Transverse colon (tissue), 4 donors: ENCODE data around the gene GCC2. TPM values are rescaled to one million over a fixed set of nuclear protein-coding genes. Genes with fewer than 3 reads are reported as not detected.
"Not testable (repeated sequence)": the region's sequence is repeated elsewhere in the genome, so short reads cannot be mapped to it uniquely, and the experiment has no call there.

Experiments
- DNase-seq: peaks from one replicate; pipeline ENCODE4 v3.0.0-alpha.2; 2019
- H3K27ac ChIP-seq, 4 donors: fragments of 200-600 bp; sonication (generic); 2 replicates each; pipeline ENCODE4 v1.5.1; 2016 to 2018; ENCODE audit warnings: inconsistent platforms in 4 of 4
- H3K27me3 ChIP-seq: fragments of 200-600 bp; sonication (generic); 2 replicates; pipeline ENCODE4 v1.5.1; 2017; ENCODE audit warnings: inconsistent platforms
- H3K36me3 ChIP-seq, 4 donors: fragments of 200-600 bp; sonication (generic); 2 replicates each; pipeline ENCODE4 v1.5.1; 2017 to 2019; ENCODE audit warnings: inconsistent platforms in 4 of 4
- H3K4me1 ChIP-seq, 4 donors: fragments of 200-600 bp; sonication (generic); 2 replicates each; pipeline ENCODE4 v1.5.1; 2017 to 2020; ENCODE audit warnings: inconsistent platforms in 4 of 4
- H3K4me3 ChIP-seq, 4 donors: fragments of 200-600 bp; sonication (generic); 1 replicate in 1 of 4; 2 replicates in 3 of 4; pipeline versions ENCODE4 v1.5.1 to v1.6.1; 2017 to 2019; ENCODE audit warnings: inconsistent platforms in 4 of 4
- H3K9me3 ChIP-seq, 2 donors: fragments of 200-600 bp; sonication (generic); 2 replicates each; pipeline ENCODE4 v1.5.1; 2017 to 2019; ENCODE audit warnings: inconsistent platforms in 2 of 2
- EP300 ChIP-seq: sonication (generic); formaldehyde crosslinking; IDR thresholded peaks from one replicate; pipeline ENCODE4 v1.6.1; 2017; ENCODE audit warnings: antibody characterized with exemption, low read depth
- POLR2A ChIP-seq: fragments of 450-650 bp; IDR thresholded peaks from one replicate; pipeline ENCODE4 v1.6.1; 2016; ENCODE audit warnings: antibody characterized with exemption, mild to moderate bottlenecking, moderate library complexity
- POLR2AphosphoS5 ChIP-seq, 3 donors: sonication (generic); formaldehyde crosslinking; IDR thresholded peaks; one replicate each; pipeline ENCODE4 v1.6.1; 2016; ENCODE audit warnings: antibody characterized with exemption in 3 of 3
- WGBS, 2 donors: methylation state at CpG; one replicate each; pipeline ENCODE4 v1.1.5; 2018; ENCODE audit warnings: low coverage in 1 of 2; 5-methylcytosine and 5-hydroxymethylcytosine counted together
- in situ Hi-C, 4 donors: fragments of 200-750 bp; cut with MboI; loops; one replicate each; pipeline versions ENCODE4 v1.15.0 to v1.15.1; 2017; ENCODE audit warnings: low sequenced_read_pairs in 3 of 4, low pct_ligation_motif_present in 1 of 4, low pct_unique_long_range_greater_than_20kb in 1 of 4
- intact Hi-C: fragments of 100-400 bp; cut with DNase I; formaldehyde crosslinking; loops from one replicate; pipeline ENCODE4 v1.15.1; 2023; ENCODE audit warnings: low total_unique reads
- total RNA-seq, 4 donors: library from RNA; depleted of rRNA; stranded (reverse); fragments of >200 nt; gene quantifications; one replicate each; pipeline ENCODE4 v1.1.0, GENCODE V29; 2016
- TF ChIP-seq, protein P1 (sequence below), 5 experiments: fragments of 200-600 bp in 3 of 5; fragments of 450-650 bp in 2 of 5; sonication (generic) in 3 of 5; IDR thresholded peaks; 1 replicate in 2 of 5; 2 replicates in 3 of 5; pipeline ENCODE4 v1.5.1; 2016 to 2017; ENCODE audit warnings: antibody characterized with exemption in 5 of 5, inconsistent platforms in 3 of 5, mild to moderate bottlenecking in 2 of 5, moderate library complexity in 1 of 5

Gene GCC2
- total RNA-seq, 4 donors from 2014 or later = 27.5 to 120 (median 75.9) TPM

GRCh38 chr2:108428286-108429009 is 20.6 kb upstream of the GCC2 start:
- intact Hi-C loops = no loop called here
- no peak overlapping the region for H3K4me3 ChIP-seq
- H3K27ac ChIP-seq = no peak overlapping the region
- 82 to 96% methylated on average over 2 of the region's 2 CpGs for whole genome bisulfite sequencing, 2 donors
- in situ Hi-C loops = no loop called here
- no peaks in the 10 kb centered on the region for H3K4me1 ChIP-seq
- no peaks in the 10 kb centered on the region for H3K27me3 ChIP-seq
- H3K9me3 ChIP-seq = no peaks in the 10 kb centered on the region
- no peak for DNase-seq
- no peak for TF ChIP-seq POLR2AphosphoS5 (IDR thresholded peaks at IDR 0.05)
- no peak for TF ChIP-seq POLR2A
- TF ChIP-seq, protein P1, sequence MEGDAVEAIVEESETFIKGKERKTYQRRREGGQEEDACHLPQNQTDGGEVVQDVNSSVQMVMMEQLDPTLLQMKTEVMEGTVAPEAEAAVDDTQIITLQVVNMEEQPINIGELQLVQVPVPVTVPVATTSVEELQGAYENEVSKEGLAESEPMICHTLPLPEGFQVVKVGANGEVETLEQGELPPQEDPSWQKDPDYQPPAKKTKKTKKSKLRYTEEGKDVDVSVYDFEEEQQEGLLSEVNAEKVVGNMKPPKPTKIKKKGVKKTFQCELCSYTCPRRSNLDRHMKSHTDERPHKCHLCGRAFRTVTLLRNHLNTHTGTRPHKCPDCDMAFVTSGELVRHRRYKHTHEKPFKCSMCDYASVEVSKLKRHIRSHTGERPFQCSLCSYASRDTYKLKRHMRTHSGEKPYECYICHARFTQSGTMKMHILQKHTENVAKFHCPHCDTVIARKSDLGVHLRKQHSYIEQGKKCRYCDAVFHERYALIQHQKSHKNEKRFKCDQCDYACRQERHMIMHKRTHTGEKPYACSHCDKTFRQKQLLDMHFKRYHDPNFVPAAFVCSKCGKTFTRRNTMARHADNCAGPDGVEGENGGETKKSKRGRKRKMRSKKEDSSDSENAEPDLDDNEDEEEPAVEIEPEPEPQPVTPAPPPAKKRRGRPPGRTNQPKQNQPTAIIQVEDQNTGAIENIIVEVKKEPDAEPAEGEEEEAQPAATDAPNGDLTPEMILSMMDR (IDR thresholded peaks at IDR 0.05) = no peak
- TF ChIP-seq EP300 = no peak
- no peaks in the 10 kb centered on the region for H3K36me3 ChIP-seq

GRCh38 chr2:108435578-108435977 is 13.4 kb upstream of the GCC2 start:
- 91% methylated on average over 1 of the region's 1 CpG; no CpG with 5 or more reads in 1 of the 2 donors for WGBS, 2 donors
- H3K9me3 ChIP-seq, H3K27ac ChIP-seq, H3K27me3 ChIP-seq, H3K36me3 ChIP-seq, intact Hi-C loops, in situ Hi-C loops, H3K4me3 ChIP-seq, H3K4me1 ChIP-seq, DNase-seq: not testable (repeated sequence)

- no peaks in the 10 kb centered on the region for H3K4me1 ChIP-seq
- H3K4me3 ChIP-seq = no peak overlapping the region
- H3K36me3 ChIP-seq = no peaks in the 10 kb centered on the region
- 25 to 67% methylated on average over 1 of the region's 1 CpG for WGBS, 2 donors
- no peaks in the 10 kb centered on the region for H3K9me3 ChIP-seq
- no peaks in the 10 kb centered on the region for H3K27me3 ChIP-seq
- DNase-seq = no peak
- TF ChIP-seq, protein P1 (IDR thresholded peaks at IDR 0.05) = no peak
- TF ChIP-seq POLR2AphosphoS5 (IDR thresholded peaks at IDR 0.05) (no peak), EP300 (no peak), POLR2A (no peak)
- no peak overlapping the region for H3K27ac ChIP-seq
- intact Hi-C loops = no loop called here
- in situ Hi-C loops = no loop called here
Measured at GRCh38 chr2:108436976-108437375, 12.0 kb upstream of the GCC2 start.

DNA sequence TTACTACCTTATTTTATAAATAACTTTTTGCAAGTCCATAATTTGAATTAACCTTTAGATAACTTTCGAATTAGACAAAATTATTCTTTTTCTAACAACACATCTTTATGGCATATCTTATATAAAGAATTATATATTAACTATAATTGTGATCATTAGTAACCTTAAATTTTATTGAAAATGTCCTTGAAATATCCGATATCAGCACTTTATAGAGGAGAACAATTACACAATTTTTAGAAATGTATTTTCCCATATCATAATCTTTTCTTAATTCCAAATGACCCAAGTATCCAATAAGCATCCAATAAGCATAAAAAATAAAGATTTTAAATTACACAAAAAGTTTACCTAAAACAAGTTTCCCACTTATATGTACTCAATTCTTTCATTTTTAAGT is 7.3 kb upstream of the GCC2 start:
- intact Hi-C loops = no loop called here

More for the DNA sequence above, 7.3 kb upstream of the GCC2 start:
- in situ Hi-C loops = no loop called here
- H3K36me3 ChIP-seq = no peaks in the 10 kb centered on the region
- WGBS, 2 donors = 88 to 92% methylated on average over 2 of the region's 2 CpGs
- TF ChIP-seq POLR2A (no peak), EP300 (no peak), POLR2AphosphoS5 (IDR thresholded peaks at IDR 0.05) (no peak)
- TF ChIP-seq, protein P1 (IDR thresholded peaks at IDR 0.05) = no peak
- no peaks in the 10 kb centered on the region for H3K27me3 ChIP-seq
- DNase-seq = no peak
- no peaks in the 10 kb centered on the region for H3K4me1 ChIP-seq
- H3K27ac ChIP-seq = no peak overlapping the region
- H3K9me3 ChIP-seq = no peaks in the 10 kb centered on the region
- no peak overlapping the region for H3K4me3 ChIP-seq
